Breast epithelium (tissue), 4 donors: ENCODE results near the gene TBCC. TPM values are rescaled to one million over a fixed set of nuclear protein-coding genes. Genes with fewer than 3 reads are reported as not detected.
"Not testable (repeated sequence)": the region's sequence is repeated elsewhere in the genome, so short reads cannot be mapped to it uniquely, and the experiment has no call there.

ENCODE experiments used
- DNase-seq, 2 donors: peaks; one replicate each; pipeline ENCODE4 v3.0.0-alpha.2; 2019; ENCODE audit warnings: low spot score in 2 of 2
- H3K27ac ChIP-seq, 2 donors: fragments of 200-600 bp; sonication (generic) in 1 of 2; one replicate each; pipeline ENCODE4 v1.5.1; 2016 to 2019; ENCODE audit warnings: mild to moderate bottlenecking in 1 of 2
- H3K27me3 ChIP-seq, 2 donors: fragments of 200-600 bp; sonication (generic) in 1 of 2; one replicate each; pipeline versions ENCODE4 v1.5.1 to v1.6.0; 2017 to 2019; ENCODE audit warnings: control low read depth in 1 of 2, mild to moderate bottlenecking in 1 of 2
- H3K36me3 ChIP-seq: fragments of 200-600 bp; one replicate; pipeline ENCODE4 v1.5.1; 2019
- H3K4me1 ChIP-seq, 2 donors: fragments of 200-600 bp; sonication (generic); one replicate each; pipeline ENCODE4 v1.5.1; 2016 to 2019; ENCODE audit warnings: control low read depth in 1 of 2
- H3K4me3 ChIP-seq, 3 donors: fragments of 200-600 bp; sonication (generic); 1 replicate in 2 of 3; 2 replicates in 1 of 3; pipeline ENCODE4 v1.5.1; 2016 to 2019; ENCODE audit warnings: mild to moderate bottlenecking in 3 of 3, moderate library complexity in 2 of 3
- H3K9me3 ChIP-seq, 2 donors: fragments of 200-600 bp; sonication (generic) in 1 of 2; one replicate each; pipeline ENCODE4 v1.5.1; 2016 to 2019; ENCODE audit warnings: control low read depth in 1 of 2
- POLR2A ChIP-seq: fragments of 450-650 bp; IDR thresholded peaks from one replicate; pipeline ENCODE4 v1.6.1; 2016; ENCODE audit warnings: antibody characterized with exemption, mild to moderate bottlenecking, moderate library complexity
- POLR2AphosphoS5 ChIP-seq, 3 donors: sonication (generic); formaldehyde crosslinking; IDR thresholded peaks; one replicate each; pipeline ENCODE4 v1.6.1; 2017; ENCODE audit warnings: antibody characterized with exemption in 3 of 3
- intact Hi-C: fragments of 100-400 bp; cut with DNase I; formaldehyde crosslinking; loops from one replicate; pipeline ENCODE4 v1.15.1; 2023; ENCODE audit warnings: low total_unique reads
- total RNA-seq, 3 donors: library from RNA; depleted of rRNA; stranded (reverse); fragments of >200 nt; gene quantifications; one replicate each; pipeline ENCODE4 v1.1.0, GENCODE V29; 2016
- TF ChIP-seq, protein P1 (sequence below), 3 donors: fragments of 450-650 bp; IDR thresholded peaks; one replicate each; pipeline ENCODE4 v1.5.1; 2016 to 2017; ENCODE audit warnings: antibody characterized with exemption in 3 of 3, mild to moderate bottlenecking in 3 of 3, moderate library complexity in 3 of 3

Gene TBCC
- total RNA-seq, 3 donors from 2014 or later = 21.3 to 27.7 (median 26.3) TPM

- Histone ChIP-seq H3K4me1 (no peaks in the 10 kb centered on the region), H3K36me3 (no peaks in the 10 kb centered on the region), H3K9me3 (no peaks in the 10 kb centered on the region), H3K27ac (no peak overlapping the region), H3K4me3 (peak overlapping the region in 1 of 3 donors; percentile 62), H3K27me3 (no peaks in the 10 kb centered on the region)
- TF ChIP-seq POLR2AphosphoS5 (IDR thresholded peaks at IDR 0.05) (no peak), POLR2A (no peak)
- TF ChIP-seq, protein P1, sequence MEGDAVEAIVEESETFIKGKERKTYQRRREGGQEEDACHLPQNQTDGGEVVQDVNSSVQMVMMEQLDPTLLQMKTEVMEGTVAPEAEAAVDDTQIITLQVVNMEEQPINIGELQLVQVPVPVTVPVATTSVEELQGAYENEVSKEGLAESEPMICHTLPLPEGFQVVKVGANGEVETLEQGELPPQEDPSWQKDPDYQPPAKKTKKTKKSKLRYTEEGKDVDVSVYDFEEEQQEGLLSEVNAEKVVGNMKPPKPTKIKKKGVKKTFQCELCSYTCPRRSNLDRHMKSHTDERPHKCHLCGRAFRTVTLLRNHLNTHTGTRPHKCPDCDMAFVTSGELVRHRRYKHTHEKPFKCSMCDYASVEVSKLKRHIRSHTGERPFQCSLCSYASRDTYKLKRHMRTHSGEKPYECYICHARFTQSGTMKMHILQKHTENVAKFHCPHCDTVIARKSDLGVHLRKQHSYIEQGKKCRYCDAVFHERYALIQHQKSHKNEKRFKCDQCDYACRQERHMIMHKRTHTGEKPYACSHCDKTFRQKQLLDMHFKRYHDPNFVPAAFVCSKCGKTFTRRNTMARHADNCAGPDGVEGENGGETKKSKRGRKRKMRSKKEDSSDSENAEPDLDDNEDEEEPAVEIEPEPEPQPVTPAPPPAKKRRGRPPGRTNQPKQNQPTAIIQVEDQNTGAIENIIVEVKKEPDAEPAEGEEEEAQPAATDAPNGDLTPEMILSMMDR (IDR thresholded peaks at IDR 0.05) = no peak
- DNase-seq = no peak
- intact Hi-C loops = no loop called here
Measured at GRCh38 chr6:42704937-42705374, 40.9 kb downstream of the TBCC start.

- Histone ChIP-seq H3K4me1 (no peaks in the 10 kb centered on the region), H3K4me3 (peak overlapping the region in 2 of 3 donors; percentile 44 to 62), H3K27ac (no peak overlapping the region), H3K9me3 (no peaks in the 10 kb centered on the region), H3K27me3 (no peaks in the 10 kb centered on the region), H3K36me3 (no peaks in the 10 kb centered on the region)
- intact Hi-C loops = no loop called here
- TF ChIP-seq, protein P1 (IDR thresholded peaks at IDR 0.05) = no peak
- TF ChIP-seq POLR2A = no peak
- no peak for TF ChIP-seq POLR2AphosphoS5 (IDR thresholded peaks at IDR 0.05)
- no peak for DNase-seq
Measured at GRCh38 chr6:42704251-42704936, 41.5 kb downstream of the TBCC start.

DNA sequence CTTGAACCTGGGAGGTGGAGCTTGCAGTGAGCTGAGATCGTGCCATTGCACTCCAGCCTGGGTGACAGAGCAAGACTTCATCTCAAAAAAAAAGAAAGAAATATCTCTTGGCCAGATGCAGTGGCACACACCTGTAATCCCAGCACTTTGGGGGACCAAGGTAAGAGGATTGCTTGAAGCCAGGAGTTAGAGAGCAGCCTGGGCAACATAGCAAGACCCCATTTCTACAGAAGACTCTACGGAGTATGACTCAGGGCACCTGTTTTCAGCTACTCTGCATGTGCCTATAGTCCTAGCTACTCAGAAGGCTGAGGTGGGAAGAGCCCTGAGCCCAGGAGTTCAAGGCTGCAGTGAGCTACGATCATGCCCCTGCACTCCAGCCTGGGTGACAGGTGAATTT is 43.1 kb downstream of the TBCC start:
- H3K9me3 ChIP-seq, H3K4me1 ChIP-seq, H3K36me3 ChIP-seq, DNase-seq, H3K4me3 ChIP-seq, intact Hi-C loops, H3K27me3 ChIP-seq, H3K27ac ChIP-seq: not testable (repeated sequence)

GRCh38 chr6:42702200-42702599 is 43.7 kb downstream of the TBCC start:
- TF ChIP-seq POLR2A = no peak
- TF ChIP-seq POLR2AphosphoS5 (IDR thresholded peaks at IDR 0.05) = no peak
- TF ChIP-seq, protein P1 (IDR thresholded peaks at IDR 0.05) = no peak
- H3K27ac ChIP-seq = no peak overlapping the region
- H3K27me3 ChIP-seq = no peaks in the 10 kb centered on the region
- intact Hi-C loops = no loop called here
- H3K36me3 ChIP-seq = no peaks in the 10 kb centered on the region
- H3K9me3 ChIP-seq = no peaks in the 10 kb centered on the region
- no peak overlapping the region for H3K4me3 ChIP-seq
- DNase-seq = no peak
- no peaks in the 10 kb centered on the region for H3K4me1 ChIP-seq

- Histone ChIP-seq H3K27me3 (no peaks in the 10 kb centered on the region), H3K27ac (no peak overlapping the region), H3K9me3 (no peaks in the 10 kb centered on the region), H3K4me1 (no peaks in the 10 kb centered on the region), H3K36me3 (no peaks in the 10 kb centered on the region), H3K4me3 (no peak overlapping the region)
- intact Hi-C loops = no loop called here
- TF ChIP-seq, protein P1 (IDR thresholded peaks at IDR 0.05) = no peak
- TF ChIP-seq POLR2A = no peak
- TF ChIP-seq POLR2AphosphoS5 (IDR thresholded peaks at IDR 0.05) = no peak
- no peak for DNase-seq
Measured at GRCh38 chr6:42698217-42698616, 47.7 kb downstream of the TBCC start.
